ENCODE data around the gene FBXL13.
"Not testable (repeated sequence)": the region's sequence is repeated elsewhere in the genome, so short reads cannot be mapped to it uniquely, and the experiment has no call there.

FBXL13 gene

DNA sequence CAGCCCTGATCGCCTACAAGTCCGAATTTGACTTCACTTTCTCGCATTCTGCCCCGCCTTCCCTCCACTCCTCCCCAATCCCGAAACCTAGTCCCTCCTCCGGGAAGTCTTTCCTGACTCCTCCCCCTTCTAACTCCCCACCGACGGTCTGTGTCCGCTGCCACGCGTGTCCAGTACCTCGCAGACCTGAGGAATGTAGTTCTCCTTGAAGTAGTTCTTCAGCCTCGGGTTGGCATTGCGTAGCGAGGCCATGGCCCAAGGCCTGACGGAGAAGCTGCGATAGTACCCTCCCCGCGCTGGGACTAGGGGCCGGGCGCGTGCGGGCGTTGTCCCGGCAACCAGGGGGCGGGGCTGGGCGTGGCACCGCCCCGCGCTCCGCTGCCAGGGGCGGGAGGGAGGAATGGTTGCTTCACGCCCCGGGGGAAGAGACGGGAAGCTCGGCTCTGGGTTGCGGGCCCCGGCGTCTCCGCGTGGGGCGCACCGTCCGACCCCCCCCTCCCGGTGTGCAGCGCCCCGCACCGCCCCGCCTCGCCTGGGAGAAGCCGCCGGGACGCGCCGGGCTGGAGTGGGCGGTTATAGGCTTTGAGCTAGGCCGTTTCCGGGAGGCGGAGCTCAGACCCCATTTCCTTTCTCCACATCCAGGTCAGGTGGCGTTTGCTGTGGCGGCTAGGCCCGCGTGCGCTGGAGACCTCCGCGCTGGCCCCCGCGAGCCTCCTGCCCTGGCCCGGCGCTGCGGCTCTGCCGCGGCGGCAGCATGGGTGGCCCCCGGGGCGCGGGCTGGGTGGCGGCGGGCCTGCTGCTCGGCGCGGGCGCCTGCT is at the start of gene FBXL13, which contains the start of gene ARMC10:
Gene FBXL13, minus strand, starts transcription at position 278 of the 818 bp plus-strand sequence.
Gene ARMC10, plus strand, starts transcription at position 622 of the 818 bp plus-strand sequence. Its CDS starts 133 bp downstream, at position 755.
- DNase-seq (ENCODE audit: low read depth in 2 of 3, low spot score in 2 of 3), result peak; percentile 77 to 87 (median 78)

GRCh38 chr7:103123529-103123928 is 48.9 kb upstream of the FBXL13 start:
- no peak for DNase-seq (ENCODE audit: low read depth in 2 of 3, low spot score in 2 of 3)

- no peak for DNase-seq (ENCODE audit: low read depth in 2 of 3, low spot score in 2 of 3)
Measured at GRCh38 chr7:103121641-103122040, 47.0 kb upstream of the FBXL13 start.

- no peak for DNase-seq (ENCODE audit: low read depth in 2 of 3, low spot score in 2 of 3)
Measured at GRCh38 chr7:103120362-103120761, 45.8 kb upstream of the FBXL13 start.

- no peak for DNase-seq (ENCODE audit: low read depth in 2 of 3, low spot score in 2 of 3)
Measured at GRCh38 chr7:103119791-103120291, 45.2 kb upstream of the FBXL13 start.

DNA sequence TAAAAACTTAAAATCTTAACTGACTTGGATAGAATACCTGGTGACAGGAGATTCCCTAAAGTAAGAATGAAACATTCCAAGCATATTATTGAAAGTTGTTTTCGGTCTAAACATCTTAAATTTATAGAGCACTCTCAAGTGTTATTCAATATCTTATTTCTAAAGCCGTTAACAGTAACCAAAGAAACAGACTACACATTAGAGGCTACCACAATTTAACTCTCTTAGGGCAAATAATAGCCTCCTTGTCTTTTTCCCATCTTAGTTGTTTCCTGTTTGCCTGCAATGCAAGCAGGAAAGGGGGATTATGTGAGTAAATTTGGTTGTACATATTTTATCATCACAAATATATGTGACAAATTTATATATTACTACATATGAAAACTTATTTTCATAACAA is 42.9 kb upstream of the FBXL13 start:
- DNase-seq (ENCODE audit: low read depth in 2 of 3, low spot score in 2 of 3), result no peak

- no peak for DNase-seq (ENCODE audit: low read depth in 2 of 3, low spot score in 2 of 3)
Measured at GRCh38 chr7:103116991-103117390, 42.4 kb upstream of the FBXL13 start.

- no peak for DNase-seq (ENCODE audit: low read depth in 2 of 3, low spot score in 2 of 3)
Measured at GRCh38 chr7:103116511-103116910, 41.9 kb upstream of the FBXL13 start.

GRCh38 chr7:103115771-103116170 is 41.2 kb upstream of the FBXL13 start:
- DNase-seq (ENCODE audit: low read depth in 2 of 3, low spot score in 2 of 3), result no peak

DNA sequence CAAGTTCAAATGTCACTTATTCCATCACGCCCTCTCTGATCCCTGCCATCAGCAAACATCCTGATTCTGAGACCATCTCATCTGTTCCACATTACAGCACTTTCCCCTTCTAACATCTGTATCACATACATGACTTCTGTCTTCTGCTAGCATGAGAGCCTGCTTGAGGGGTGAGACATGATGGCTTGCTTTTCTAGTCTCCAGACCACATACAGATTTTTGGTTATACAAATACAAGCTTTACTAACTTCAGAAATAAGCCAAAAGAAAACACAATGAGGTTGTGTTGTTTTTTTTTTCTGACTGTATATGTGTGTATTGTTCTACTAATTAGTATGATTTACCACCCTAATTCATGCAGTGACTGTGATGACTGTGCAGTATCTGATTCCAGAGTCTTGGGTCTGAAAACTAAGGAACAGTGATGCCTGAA is 40.0 kb upstream of the FBXL13 start:
- no peak for DNase-seq (ENCODE audit: low read depth in 2 of 3, low spot score in 2 of 3)

DNA sequence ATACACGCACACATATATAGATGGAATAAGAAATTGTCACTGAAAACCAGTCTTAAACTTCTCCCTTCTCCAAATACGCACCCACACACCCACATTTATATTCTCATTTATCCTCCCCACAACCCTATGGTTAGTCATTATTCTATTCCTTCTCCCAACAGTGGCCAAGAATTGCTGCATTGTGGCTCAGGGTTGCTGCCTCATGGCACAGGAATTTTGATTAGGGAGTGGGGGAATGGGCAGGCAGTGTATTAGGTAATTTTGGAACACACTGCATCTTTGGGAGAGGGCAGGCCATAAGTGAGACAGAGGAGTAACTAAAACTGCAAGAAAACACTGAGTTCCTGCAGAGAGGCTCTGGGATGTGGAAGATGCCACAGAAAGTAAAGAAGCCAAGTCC is 38.6 kb upstream of the FBXL13 start:
- no peak for DNase-seq (ENCODE audit: low read depth in 2 of 3, low spot score in 2 of 3)

DNA sequence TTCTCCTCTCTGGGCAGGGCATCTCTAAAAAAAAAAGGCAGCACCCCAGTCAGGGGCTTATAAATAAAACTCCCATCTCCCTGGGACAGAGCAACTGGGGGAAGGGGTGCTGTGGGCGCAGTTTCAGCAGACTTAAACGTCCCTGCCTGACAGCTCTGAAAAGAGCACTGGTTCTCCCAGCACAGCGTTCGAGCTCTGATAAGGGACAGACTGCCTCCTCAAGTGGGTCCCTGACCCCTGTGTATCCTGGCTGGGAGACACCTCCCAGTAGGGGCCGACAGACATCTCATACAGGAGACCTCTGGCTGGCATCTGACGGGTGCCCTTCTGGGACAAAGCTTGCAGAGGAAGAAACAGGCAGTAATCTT is 32.1 kb upstream of the FBXL13 start:
- not testable (repeated sequence) for DNase-seq (ENCODE audit: low read depth in 2 of 3, low spot score in 2 of 3)

DNA sequence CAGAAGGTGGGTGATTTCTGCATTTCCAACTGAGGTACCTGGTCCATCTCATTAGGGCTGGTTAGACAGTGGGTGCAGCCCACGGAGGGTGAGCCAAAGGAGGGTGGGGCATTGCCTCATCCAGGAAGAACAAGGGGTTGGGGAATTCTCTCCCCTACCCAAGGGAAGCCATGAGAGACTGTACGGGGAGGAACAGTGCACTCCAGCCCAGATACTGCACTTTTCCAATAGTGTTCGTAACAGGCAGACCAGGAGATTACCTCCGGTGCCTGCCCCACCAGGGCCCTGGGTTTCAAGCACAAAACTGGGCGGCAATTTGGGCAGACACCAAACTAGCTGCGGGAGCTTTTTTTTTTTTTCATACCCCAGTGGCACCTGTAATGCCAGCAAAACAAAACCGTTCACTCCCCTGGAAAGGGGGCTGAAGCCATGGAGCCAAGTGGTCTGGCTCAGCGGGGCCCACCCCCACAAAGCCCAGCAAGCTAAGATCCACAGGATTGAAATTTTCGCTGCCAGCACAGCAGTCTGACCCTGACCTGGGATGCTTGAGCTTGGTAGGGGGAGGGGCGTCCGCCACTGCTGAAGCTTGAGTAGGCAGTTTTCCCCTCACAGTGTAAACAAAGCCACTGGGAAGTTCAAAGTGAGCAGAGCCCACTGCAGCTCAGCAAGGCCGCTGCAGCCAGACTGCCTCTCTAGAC is 31.6 kb upstream of the FBXL13 start:
- no peak for DNase-seq (ENCODE audit: low read depth in 2 of 3, low spot score in 2 of 3)

DNA sequence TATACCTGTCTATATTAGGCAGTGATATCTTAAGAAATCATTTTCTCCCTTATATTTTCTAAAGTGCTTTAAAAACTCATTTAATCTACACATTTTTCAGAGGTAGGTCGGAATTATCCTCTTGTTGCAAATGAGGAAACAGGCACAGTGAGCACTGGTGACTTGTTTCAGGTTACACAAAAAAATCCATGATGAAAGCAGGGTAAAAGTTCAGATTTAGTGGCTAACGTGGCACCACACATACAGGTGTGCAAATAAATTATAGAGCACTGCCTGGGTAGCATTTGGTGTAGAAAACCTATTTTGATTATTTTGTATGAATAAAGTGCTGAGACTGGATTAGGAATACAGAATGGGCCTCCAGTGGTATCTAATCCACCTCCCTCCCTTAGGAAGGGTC is 26.9 kb upstream of the FBXL13 start:
- no peak for DNase-seq (ENCODE audit: low read depth in 2 of 3, low spot score in 2 of 3)

DNA sequence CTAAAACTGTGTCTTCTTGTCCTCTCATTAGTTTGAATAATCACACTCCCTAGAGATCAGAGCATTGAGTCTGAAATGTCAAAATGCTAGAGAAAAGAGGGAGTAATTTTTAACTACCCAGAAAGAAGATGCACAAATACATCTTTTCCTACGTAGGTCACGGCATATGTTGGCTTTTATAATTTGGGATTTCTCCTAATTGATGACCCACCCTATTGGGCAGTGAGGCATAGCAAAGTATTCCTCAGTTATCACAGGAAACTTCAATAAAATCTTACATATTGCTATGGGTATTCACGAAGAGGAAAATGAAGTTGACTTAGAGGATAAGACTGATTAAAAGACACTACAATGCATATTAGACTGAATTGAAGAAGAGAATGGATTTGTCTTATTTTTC is 25.8 kb upstream of the FBXL13 start:
- no peak for DNase-seq (ENCODE audit: low read depth in 2 of 3, low spot score in 2 of 3)

GRCh38 chr7:103097041-103097440 is 22.4 kb upstream of the FBXL13 start:
- no peak for DNase-seq (ENCODE audit: low read depth in 2 of 3, low spot score in 2 of 3)

GRCh38 chr7:103095558-103095957 is 21.0 kb upstream of the FBXL13 start:
- DNase-seq (ENCODE audit: low read depth in 2 of 3, low spot score in 2 of 3), result not testable (repeated sequence)

- DNase-seq (ENCODE audit: low read depth in 2 of 3, low spot score in 2 of 3), result no peak
Measured at GRCh38 chr7:103094102-103094501, 19.5 kb upstream of the FBXL13 start.

GRCh38 chr7:103093429-103093828 is 18.8 kb upstream of the FBXL13 start:
- DNase-seq (ENCODE audit: low read depth in 2 of 3, low spot score in 2 of 3), result no peak

- DNase-seq (ENCODE audit: low read depth in 2 of 3, low spot score in 2 of 3), result not testable (repeated sequence)
Measured at GRCh38 chr7:103092321-103092720, 17.7 kb upstream of the FBXL13 start.

DNA sequence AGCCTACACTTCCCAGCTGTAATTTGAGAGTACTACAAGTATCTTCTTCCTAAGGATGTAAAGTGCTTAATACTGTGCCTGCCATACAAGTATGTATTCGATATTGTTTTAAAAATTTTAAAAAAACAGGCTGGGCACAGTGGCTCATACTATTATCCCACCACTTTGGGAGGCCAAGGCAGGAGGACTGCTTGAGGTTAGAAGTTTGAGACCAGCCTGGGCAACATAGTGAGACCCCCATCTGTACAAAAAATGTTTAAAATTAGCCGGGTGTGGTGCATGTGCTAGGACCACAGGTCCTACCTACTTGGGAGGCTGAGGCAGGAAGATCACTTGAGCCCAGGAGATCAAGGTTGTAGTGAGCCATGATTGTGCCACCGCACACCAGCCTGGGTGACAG is 8.6 kb upstream of the FBXL13 start:
- no peak for DNase-seq (ENCODE audit: low read depth in 2 of 3, low spot score in 2 of 3)

GRCh38 chr7:103082497-103082896 is 7.9 kb upstream of the FBXL13 start:
- no peak for DNase-seq (ENCODE audit: low read depth in 2 of 3, low spot score in 2 of 3)
